Mammary epithelial cell (primary cell): ENCODE results near the gene KATNA1.

Experiments used
- EZH2 ChIP-seq: IDR thresholded peaks from 2 replicates; pipeline ENCODE4 v1.6.1; 2012; ENCODE audit warnings: low read length, inconsistent platforms, borderline replicate concordance
- TF ChIP-seq, protein P1 (sequence below), 2 donors: IDR thresholded peaks in 1 of 2; conservative IDR thresholded peaks in 1 of 2; 2 replicates each; pipeline ENCODE4 v1.5.1; 2011 to 2012; ENCODE audit warnings: inconsistent platforms in 2 of 2, low read length in 2 of 2, mild to moderate bottlenecking in 2 of 2, control low read depth in 1 of 2, low read depth in 1 of 2; ENCODE audit not compliant: insufficient read depth in 1 of 2; ENCODE audit errors: extremely low read depth in 1 of 2

DNA sequence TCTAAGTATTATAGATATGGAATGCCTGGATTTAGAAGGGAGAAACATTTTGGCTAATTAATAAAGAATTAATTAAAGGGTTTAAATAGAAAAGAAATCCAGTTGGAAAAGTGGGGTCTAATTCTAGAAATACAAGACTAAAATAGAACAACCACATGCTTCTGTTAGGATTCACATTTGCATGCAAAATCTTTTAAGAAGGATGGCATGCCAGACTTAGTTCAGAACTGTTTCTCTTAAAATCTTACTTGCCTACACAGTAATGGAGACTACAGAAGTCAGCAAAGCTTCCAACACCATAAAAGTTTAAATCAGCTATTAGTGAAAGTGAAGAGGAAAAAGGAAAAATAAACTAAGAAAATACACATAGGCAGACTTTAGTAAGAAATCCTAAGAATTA, 32.7 kb upstream of the KATNA1 start:
- TF ChIP-seq, protein P1, sequence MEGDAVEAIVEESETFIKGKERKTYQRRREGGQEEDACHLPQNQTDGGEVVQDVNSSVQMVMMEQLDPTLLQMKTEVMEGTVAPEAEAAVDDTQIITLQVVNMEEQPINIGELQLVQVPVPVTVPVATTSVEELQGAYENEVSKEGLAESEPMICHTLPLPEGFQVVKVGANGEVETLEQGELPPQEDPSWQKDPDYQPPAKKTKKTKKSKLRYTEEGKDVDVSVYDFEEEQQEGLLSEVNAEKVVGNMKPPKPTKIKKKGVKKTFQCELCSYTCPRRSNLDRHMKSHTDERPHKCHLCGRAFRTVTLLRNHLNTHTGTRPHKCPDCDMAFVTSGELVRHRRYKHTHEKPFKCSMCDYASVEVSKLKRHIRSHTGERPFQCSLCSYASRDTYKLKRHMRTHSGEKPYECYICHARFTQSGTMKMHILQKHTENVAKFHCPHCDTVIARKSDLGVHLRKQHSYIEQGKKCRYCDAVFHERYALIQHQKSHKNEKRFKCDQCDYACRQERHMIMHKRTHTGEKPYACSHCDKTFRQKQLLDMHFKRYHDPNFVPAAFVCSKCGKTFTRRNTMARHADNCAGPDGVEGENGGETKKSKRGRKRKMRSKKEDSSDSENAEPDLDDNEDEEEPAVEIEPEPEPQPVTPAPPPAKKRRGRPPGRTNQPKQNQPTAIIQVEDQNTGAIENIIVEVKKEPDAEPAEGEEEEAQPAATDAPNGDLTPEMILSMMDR (conservative IDR thresholded peaks at IDR 0.05 in 1 of 2, IDR thresholded peaks at IDR 0.05 in 1 of 2; ENCODE audit: extremely low read depth in 1 of 2, insufficient read depth in 1 of 2, low read depth in 1 of 2, low read length in 2 of 2): no peak
- TF ChIP-seq EZH2: no peak
